ENCODE results near the gene SAPCD2.
"Not testable (repeated sequence)": the region's sequence is repeated elsewhere in the genome, so short reads cannot be mapped to it uniquely, and the experiment has no call there.

Gene SAPCD2, protein sequence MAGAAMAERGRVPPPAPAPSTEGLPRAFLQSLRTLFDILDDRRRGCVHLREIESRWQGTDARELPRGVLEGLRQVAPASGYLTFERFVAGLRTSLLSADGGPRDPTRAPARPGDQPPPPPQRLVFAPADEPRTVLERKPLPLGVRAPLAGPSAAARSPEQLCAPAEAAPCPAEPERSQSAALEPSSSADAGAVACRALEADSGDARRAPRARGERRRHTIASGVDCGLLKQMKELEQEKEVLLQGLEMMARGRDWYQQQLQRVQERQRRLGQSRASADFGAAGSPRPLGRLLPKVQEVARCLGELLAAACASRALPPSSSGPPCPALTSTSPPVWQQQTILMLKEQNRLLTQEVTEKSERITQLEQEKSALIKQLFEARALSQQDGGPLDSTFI

DNA sequence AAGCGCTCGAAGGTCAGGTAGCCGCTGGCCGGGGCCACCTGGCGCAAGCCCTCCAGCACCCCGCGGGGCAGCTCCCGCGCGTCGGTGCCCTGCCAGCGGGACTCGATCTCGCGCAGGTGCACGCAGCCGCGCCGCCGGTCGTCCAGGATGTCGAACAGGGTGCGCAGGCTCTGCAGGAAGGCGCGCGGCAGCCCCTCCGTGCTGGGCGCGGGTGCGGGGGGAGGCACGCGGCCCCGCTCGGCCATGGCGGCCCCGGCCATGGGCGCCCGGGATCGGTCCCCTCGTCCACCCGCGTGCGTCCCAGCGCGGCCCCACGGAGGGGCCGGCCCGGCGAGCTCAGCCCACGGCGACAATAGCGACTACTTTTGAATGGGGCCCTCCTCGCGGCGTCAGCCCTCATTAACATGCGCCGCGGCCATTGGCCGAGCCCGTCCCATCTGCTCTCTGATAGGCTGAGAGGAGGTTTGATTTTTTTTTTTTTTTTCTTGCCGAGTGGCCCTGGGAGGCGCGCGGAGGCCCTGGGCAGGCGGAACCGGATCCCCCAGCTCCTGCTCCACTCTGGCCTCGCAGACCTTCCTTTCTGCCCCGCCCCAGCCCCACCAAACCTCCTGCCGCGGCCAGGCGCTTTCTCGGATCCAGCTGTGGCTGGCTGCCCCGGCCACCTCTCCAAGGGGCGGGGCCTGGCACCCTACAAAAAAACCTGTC lies at the start of gene SAPCD2:
Gene SAPCD2 (minus strand): TSS at position 357 of the 705 bp plus-strand sequence. CDS start 97 bp downstream, at position 260.
- peak; percentile 74 for DNase-seq

DNA sequence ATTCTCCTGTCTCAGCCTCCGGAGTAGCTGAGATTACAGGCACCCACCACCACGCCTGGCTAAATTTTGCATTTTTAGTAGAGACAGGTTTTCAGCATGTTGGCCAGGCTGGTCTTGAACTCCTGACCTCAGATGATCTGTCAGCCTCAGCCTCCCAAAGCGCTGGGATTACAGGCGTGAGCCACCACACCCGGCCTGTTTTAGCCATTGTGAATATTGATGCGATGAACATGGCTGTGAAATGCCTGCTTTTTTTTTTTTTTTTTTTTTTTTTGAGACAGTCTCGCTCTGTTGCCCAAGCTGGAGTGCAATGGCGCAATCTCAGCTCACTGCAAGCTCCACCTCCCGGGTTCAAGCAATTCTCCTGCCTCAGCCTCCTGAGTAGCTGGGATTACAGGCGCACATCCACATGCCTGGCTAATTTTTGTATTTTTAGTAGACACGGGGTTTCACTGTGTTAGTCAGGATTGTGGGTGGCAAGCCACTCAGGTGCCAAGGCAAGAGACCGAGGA lies 47.8 kb upstream of the SAPCD2 start:
- not testable (repeated sequence) for DNase-seq

DNA sequence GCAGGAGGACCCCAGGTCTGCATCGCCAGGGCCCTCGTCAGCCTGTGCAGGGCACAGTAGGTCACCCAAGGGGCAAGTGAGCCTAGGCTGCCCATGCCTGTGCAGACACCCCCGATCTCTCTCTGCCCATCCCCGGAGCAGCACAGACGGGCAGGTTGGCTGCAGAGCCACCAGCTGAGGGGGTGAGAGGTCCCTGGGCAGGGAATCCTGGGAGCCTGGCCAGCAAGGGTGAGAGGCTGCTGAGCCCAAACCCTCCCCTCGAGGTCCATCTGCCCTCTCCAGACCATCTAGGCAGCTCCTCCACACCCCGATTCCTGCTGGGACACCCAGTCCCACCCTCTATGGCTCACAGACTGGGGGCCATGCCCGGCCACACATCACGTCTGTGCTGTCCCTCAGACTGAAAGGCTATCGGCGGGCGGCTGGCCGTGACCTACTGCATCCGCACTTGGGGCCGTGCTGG lies 46.9 kb upstream of the SAPCD2 start:
- no peak for DNase-seq

DNA sequence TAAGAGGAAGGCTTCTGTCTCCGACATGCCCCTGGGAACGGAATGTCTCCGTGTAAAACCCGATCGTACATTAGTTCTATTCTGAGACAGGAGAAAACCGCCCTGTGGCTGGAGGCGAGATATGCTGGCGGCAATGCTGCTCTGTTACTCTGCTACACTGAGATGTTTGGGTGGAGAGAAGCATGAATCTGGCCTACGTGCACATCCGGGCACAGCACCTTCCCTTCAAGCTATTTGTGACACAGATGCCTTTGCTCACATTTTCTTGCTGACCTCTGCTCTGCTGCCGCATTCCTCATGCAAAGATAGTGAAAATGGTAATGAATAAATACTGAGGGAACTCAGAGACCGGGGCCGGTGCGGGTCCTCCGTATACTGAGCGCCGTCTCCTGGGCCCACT lies 46.4 kb upstream of the SAPCD2 start:
- no peak for DNase-seq

DNA sequence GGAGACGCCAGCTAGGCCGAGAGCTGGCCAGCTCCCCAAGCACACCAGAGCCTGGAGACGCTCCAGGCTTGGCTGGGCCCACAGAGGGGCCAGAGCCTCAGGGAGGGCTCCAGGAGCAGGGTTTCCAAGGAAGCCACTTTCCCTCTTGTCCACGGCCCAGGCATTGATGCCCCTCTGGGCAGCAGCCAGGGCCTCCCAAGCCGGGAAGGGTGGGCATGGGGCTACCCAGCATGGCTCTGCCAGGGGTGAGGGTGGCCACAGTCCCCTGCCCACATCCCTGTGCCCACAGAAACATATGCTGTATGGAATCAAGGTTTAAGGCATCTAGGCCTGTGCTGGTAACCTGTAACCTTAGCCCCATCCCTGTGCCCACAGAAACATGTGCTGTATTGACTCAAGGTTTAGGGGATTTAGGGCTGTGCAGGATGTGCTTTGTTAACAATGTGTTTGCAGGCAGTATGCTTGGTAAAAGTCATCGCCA lies 45.7 kb upstream of the SAPCD2 start:
- DNase-seq = no peak

DNA sequence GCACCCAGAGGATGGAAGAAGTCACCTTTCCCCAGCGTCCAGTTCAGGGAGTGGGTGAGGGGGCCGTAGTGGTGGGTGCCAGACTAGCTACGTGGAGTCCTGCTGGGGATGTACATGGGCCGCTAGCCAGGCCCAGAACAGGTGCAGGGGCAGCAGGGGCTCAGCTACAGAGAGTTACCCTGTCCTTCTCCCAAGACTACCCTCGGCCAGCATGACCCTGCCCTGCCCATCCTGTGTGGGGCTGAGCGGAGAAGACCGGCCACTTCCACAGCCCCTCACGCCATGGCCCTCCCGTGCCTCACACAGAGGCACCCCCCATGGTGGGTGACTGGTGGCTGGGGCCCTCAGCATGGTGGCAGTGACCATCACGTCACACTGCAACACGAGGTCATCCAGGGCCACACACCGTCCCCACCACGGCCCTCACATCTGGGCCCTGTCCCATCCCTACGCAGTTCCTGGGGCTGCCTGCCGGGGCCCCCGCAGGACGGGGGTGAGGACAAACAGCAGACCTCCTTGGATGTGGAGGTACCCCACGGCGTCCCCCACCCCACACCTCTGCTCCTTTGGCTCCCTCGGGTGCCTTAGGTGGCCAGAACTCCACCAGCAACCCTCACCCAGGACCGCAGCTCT lies 45.2 kb upstream of the SAPCD2 start:
- no peak for DNase-seq

DNA sequence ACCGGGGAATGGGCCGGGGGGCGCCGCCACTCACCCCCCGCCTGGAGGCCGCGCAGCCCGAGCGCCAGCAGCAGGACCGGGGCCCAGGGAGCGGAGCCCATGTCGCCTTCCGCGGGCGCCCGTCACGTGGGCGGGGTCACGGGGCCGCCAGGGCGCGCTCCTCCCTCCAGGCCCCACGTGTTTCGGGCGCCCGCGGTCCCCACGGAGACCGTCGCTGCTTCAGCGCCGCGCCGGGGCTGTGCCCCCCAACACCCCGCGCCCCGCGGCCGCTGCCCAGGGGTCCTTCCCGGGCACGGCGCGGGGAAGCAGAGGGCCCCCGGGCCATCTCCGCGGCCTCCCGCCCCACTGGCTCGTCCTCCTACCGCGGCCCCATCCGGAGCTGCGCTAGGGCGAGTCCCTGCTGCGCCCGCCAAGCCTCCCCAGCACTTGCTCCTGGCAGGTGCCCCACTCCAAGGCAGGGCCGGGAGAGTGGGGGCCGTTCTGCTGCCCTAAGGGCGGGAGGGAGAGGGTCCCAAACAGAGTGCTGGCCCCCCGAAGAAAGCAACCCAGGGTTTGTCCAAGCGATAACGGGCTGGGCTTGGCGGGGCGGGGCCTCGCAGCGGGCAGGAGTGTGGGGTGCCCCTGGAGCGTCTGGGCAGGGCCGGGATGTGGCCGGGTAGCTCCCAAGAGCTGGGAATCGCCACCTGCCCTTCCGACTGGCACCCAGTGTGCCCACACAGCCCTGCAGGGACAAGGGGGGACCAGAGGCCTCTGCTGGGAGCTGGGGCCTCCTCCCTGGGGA lies 44.4 kb upstream of the SAPCD2 start, which contains the start of gene DPP7:
Gene DPP7 (minus strand): TSS at position 121 of the 781 bp plus-strand sequence. CDS start 20 bp downstream, at position 101.
- DNase-seq = no peak

DNA sequence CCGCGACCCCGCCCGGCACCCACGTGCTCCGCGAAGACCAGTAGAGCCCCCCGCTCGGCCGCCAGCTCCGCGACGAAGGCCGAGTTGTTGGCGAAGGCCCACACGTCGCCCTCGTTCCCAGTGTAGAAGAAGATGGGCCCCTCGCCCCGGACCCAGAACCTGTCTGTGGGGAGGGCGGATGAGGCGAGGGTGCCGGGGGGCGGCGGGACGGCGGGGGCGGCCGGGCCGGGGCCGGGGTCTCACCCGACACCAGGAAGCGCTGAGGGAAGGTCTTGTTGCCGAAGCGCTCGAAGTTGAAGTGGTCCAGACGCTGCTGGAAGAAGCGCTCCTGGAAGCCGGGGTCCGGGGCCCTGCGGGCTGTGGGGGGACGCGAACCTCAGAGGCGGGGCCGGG lies 43.9 kb upstream of the SAPCD2 start:
- DNase-seq = no peak

DNA sequence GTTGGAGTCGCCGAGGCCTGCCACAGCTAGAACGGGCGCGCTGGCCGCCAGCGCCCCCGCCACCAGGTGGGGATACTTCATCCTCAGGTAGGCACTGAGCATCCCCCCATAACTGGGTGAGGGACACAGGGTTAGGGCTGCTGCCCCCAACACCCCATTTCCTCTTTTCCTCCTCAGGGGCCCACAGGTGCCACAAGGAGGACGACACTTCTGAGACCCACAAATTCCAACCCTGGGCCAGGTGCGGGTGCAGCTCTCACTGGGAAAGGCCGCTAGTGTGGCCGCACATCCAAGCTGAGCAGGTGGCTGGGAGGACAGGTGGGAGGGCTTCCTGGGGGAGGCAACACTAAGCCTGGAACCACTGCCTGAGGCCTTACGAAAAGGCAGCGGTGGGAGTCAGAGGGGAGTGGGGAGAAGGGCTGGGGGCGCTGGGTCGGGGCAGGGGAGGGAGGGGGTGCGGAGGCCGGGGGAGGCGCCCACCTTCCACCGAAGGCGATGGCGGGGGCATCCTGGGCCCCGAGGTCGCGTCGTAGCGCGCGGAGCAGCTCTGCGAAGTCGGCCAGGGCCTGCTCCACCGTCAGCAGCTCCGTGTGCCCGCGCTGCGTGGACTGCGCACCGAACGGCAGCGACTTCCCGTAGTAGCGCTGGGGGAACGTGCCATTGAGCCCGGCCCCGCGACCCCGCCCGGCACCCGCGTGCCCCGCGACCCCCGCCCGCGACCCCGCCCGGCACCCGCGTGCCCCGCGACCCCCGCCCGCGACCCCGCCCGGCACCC lies 43.2 kb upstream of the SAPCD2 start:
- DNase-seq = no peak

DNA sequence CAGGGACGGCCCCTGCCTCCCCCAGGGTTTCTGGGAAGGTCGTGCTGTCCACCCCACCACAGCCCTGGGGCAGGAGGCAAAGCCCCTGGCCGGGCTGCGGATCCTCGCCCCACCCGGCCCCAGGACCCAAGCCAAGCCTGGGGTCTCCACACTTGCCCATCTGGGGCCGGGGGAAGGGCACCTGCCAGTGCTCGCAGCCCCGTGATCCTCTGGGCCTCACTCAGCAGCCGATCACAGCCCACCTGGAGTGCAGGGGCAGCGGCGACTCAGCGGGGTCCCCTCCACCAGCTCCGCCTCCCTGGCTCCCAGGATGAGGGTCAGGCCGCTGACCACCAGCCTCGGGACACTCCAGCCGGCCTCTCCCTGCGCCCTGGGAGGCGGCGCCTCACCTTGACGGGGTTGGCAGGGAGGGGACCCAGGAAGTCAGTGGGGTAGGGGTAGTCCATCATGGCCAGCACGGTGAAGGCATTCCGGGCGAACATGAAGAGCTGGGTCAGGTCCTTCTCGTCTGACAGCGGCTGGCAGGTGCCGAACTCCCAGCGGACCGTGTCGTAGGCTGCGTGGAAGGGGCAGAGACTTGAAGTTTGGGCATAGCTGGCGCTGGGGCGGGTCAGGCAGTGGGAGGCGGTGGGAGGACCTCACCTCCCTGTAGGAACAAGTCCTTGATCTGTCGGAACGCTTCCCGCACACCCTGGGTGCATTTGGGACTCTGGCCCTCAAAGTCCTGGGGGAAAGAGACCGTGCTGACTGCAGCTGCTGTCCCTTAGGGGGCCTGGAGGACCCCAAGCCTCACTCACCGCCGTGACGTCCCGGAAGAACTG lies 42.4 kb upstream of the SAPCD2 start:
- DNase-seq = no peak

DNA sequence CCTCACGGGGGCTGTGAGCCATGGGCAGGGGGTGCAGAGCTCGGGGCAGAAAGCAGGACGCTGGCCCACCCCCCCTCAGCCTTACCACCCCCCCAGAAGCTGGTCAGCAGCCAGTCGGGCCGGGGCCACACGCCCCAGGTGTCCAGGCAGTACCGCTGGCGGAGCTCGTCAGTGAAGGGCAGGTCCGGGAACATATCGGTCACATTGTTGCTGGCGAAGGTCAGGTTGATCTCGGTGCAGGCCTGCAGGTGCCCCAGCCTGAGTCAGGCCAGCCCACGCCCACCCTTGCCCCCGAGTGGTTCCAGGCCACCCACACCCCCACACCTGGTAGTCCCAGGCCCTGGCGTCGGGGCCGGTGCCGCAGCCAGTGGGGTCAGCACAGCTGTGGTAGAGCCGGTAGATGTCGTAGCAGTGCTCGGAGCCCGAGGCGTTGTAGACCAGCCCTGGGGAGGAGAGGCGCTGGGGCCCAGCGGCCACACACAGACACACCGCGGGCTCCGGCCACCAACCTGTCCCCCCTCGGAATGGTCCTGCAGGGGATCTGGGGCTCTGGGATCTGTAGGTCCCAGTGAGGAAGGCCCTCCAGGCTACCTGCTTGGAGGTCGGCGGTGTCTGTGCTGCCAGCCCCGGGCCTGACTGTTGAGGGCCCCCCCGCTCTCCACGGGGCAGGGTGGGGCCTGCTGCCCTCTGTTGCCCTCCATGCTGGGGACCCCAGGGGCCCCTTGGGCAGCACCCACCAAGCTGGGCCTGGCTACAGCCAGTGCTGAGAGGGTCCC lies 41.6 kb upstream of the SAPCD2 start:
- no peak for DNase-seq

DNA sequence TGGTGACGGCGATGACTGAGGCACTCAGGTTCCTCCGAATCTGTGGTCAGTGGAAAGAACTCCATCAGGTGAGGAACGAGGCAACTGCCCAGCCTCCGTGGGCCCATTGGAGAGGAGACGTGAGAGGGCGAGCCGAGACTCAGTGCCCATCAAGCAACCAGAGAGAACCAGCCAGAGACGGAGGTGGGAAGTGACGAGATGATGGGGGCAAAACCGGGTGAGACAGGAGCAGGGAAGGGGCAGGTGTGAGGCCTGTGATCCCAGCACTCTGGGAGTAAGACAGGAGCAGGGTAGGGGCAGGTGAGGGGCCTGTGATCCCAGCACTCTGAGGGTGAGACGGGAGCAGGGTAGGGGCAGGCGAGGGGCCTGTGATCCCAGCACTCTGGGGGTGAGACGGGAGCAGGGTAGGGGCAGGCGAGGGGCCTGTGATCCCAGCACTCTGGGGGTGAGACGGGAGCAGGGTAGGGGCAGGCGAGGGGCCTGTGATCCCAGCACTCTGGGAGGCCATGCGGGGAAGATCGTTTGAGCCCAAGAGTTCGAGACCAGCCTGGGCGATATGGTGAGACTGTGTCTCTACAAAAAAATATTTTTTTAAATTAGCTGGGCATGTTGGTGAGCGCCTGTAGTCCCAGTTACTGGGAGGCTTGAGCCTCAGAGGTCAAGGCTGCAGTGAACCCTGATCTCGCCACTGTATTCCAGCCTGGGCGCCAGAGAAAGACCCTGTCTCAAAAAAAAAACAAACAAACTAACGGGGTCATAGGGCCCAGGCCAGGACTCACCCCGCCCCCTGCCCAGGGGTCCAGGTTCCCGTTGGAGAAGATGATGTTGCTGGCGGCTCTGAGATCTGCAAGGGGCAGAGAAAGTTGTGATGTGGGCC lies 40.8 kb upstream of the SAPCD2 start:
- no peak for DNase-seq

DNA sequence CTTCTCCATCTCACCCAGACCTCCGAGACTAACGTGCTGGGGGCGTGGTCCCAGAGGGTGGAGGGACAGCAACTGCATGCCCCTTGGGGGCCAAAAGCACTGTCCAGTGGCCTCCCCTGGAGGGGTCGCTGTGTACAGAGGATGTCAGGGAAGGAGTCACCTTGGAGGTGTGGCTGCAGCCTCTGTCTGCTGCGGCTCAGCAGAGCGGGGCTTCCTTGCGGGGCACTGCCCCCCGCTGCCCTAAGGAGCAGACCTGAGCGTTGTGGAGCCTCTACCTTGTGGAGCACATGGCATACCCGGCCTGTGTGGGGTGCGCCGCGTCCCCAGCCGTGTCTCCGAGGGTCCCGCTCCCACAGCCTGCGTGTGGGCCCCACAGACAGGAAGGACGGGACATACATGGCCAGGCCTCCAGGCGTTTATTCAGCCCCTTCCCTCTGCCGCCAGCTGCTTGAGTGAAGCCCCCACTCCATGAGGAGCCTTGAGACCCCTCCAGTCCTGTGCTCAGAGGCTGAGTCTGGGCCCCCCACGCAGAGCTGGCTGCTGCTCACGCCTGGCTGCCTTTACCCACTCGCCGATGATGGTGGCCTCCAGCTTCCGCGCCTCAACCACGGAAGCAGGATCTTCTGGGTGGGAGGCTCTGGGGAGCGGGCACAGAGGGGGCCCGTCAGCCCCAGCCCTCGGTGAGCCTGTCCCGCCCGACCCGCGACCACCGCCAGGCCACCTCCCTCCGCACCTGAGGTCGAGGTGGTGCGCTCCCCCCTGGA lies 40.0 kb upstream of the SAPCD2 start:
- no peak for DNase-seq

DNA sequence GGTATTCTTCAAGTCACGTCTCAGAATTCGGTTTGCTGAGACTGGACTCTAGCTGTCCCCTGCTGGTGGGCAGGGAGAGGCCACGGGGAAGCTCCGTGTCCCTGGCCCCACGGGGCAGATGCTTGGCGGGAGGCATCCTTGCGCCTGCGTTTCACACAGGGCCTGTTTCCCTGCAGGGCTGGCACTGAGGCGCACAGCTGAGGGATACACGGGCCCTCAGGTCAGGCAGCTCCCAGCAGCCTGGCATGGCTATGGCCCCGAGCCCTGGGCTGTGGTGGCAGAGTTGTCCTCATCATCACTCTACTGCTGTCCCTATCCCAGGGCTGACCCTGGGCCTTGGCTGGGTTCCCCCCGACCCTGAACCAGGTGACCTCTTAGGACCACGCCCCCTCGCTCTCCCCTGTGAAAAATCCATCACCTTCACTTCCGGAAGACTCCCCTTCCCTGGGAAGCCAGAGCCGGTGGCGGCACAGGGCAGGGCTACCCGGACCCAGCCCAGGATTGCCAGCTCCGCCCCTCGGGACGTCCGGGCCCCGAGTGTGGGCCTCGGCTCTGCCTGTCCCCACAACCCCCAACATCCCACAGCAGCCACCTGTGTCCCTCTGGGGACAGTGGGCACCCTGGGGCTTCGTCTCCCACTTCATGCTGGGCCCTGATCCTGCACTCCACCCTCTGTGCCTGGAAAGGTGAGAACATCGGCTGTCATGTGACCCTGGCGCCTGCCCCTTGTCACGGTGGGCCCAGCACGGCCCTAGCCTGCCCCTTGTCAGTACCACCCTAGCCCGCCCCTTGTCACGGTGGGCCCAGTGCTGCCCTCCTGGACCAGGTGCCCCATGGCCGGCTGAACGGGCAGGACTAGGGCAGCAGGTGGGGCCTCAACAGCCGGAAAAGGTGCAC lies 39.1 kb upstream of the SAPCD2 start:
- no peak for DNase-seq

DNA sequence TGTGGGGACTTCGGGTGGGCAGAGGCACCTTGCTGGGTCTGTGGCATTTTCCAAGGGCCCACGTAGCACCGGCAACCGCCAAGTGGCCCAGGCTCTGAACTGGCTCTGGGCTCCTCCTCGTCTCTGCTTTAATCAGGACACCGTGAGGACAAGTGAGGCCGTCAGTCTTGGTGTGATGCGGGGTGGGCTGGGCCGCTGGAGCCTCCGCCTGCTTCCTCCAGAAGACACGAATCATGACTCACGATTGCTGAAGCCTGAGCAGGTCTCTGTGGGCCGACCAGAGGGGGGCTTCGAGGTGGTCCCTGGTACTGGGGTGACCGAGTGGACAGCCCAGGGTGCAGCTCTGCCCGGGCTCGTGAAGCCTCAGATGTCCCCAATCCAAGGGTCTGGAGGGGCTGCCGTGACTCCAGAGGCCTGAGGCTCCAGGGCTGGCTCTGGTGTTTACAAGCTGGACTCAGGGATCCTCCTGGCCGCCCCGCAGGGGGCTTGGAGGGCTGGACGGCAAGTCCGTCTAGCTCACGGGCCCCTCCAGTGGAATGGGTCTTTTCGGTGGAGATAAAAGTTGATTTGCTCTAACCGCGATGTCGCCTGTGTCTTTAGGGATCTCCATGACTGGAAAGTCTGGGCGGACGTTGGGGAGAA lies 38.4 kb upstream of the SAPCD2 start:
- DNase-seq = no peak

DNA sequence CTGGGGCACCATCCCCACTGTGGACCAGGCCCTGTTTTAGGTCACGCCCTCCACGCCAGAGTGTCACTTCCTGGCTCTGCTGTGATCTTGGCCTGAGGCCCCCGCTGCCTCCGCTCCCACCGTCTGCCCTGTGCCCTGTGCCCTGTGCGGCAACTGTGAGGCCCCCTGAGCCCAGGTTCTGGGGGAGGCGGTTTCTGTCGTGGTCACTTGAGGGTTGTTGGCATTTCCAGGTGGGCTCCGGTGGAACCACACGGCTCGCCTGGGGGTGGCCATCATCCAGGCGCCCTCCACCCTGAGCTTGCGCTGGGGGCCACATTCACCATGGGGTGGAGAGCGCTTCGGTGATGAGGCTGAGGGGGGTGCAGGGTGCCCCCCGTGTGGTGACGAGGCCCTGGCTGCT lies 37.6 kb upstream of the SAPCD2 start:
- no peak for DNase-seq
